NCI-H2081 (cell line): Measurements from ENCODE around the gene ACBD4.
"Not testable (repeated sequence)": the region's sequence is repeated elsewhere in the genome, so short reads cannot be mapped to it uniquely, and the experiment has no call there.

Source experiments
- DNase-seq, 2 experiments: peaks; one replicate each; lab custom pipeline; 2025; lab: John Stamatoyannopoulos, UW

ACBD4 gene

DNA sequence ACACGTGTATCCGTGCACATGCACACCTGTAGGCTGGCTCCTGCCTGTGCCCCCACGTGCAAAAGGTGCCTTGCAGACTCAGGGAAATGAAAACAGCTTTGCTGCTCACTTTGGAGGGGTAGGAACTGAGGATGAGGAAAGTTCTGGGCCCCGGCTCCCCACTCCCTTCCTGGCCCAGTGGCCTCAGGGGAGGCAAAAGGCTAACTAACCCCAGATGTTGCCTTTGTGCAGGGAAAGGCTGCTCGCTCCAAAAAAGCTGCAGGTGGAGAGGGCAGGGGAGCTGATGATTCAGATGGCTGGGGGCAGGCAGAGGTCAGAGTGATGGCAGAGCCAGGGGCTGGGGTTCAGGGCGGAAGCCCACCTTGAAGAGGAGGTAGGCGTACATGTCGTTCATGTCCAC lies 15.5 kb upstream of the ACBD4 start:
- no peak for DNase-seq

DNA sequence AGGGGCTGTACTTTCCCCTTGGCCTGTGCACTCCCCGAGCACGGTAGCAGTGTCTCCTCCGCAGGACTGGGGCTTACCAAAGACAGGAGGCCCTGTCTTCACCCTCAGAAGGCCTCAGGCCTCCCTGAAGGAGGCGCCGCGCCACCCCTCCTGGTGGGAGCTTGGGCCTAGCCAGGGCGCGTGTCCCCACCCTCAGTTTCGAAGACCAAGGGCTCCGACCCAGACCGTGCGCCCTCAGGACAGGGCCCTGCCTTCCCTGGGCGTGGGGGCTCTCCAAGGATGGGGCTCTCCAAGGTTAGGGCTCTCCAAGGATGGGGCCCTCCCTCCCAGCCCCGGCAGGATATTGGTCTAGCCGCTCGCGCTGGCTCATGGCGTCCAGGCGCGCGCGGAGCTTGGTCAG lies 14.9 kb upstream of the ACBD4 start:
- DNase-seq, result no peak

DNA sequence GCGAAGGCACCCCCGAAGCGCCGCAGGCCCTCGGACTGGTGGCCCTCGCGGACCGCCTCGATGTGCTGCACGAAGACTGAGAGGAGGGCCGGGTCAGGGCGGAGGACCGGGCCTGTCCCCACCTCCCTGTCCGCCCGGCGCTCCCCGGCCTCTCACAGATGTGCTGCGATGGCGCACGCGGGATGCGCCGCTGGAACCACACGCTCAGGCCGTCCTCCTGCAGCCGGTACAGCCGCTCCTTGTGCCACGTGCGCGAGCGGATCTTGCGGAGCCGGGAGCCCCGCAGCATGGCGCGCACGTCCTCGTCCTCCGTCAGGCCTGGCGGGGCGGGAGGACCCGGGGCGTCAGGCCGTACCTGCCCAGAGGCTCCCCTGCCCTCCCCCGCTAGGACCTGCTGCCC lies 14.4 kb upstream of the ACBD4 start:
- DNase-seq, result no peak

- no peak for DNase-seq
Observed at GRCh38 chr17:45123076-45123770, 12.3 kb upstream of the ACBD4 start.

GRCh38 chr17:45123930-45124796 lies 11.3 kb upstream of the ACBD4 start:
- DNase-seq, result no peak

- not testable (repeated sequence) for DNase-seq
Observed at GRCh38 chr17:45124797-45125122, 10.7 kb upstream of the ACBD4 start.

DNA sequence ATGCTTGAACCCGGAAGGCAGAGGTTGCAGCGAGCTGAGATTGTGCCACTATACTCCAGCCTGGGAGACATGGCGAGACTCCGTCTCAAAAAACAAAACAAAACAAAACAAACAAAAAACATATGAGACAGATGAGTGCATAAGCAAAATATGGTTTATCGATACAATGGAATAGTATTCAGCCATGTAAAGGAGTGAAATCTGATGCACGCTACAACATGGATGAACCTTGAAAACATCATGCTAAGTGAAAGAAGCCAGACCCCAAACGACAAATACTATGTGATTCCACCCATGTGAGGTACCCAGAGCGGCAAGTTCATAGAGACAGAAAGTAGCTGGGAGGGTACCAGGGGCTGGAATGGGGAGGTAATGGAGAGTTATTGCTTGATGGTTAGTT lies 10.0 kb upstream of the ACBD4 start:
- no peak for DNase-seq

GRCh38 chr17:45127207-45127547 lies 8.3 kb upstream of the ACBD4 start:
- no peak for DNase-seq

GRCh38 chr17:45127548-45128300 lies 7.8 kb upstream of the ACBD4 start:
- DNase-seq, result no peak

DNA sequence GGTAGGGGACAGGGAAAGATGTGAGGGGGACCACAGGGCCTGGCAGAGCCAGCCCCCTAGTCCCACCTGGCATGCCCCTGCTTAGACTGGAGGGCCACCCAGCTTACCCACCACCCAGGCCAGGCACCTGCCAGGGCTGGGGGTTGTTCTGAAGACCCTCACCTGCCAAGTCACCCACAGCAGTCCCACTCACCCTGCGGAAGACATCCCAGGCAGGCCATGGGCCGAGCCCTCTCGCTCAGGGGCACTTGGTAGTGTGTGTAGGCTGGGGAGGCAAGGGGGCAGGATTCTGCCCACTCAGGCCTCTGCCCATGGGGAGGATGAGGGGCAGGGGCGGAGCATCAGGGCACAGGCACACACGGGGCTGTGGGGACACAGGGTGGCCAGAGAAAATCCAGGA lies 7.2 kb upstream of the ACBD4 start:
- no peak for DNase-seq

- no peak for DNase-seq
Observed at GRCh38 chr17:45128989-45129388, 6.5 kb upstream of the ACBD4 start.

DNA sequence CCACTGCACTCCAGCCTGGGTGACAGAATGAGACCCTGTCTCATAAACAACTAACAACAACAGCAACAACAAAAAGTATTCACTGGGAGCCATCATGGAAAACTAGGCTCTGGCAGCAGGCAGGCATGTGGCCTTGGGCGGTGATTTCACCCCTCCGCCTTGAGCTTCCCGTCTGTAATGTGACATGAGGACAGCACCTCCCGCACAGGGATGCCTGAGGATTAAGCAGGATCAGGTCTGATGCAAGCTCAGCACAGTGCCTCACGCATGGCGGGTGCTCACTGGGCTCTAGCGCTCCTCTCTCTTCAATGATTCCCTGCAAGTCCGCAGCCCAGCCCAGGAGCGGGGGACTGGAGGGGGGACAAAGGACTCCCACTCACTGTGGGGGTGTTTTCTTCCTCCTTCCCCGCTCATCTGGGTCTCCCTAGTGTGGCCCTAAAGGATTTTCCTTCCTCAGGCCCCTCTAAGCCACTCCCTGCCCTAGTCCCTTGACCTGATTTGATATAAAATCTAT lies 6.0 kb upstream of the ACBD4 start:
- DNase-seq, result no peak

DNA sequence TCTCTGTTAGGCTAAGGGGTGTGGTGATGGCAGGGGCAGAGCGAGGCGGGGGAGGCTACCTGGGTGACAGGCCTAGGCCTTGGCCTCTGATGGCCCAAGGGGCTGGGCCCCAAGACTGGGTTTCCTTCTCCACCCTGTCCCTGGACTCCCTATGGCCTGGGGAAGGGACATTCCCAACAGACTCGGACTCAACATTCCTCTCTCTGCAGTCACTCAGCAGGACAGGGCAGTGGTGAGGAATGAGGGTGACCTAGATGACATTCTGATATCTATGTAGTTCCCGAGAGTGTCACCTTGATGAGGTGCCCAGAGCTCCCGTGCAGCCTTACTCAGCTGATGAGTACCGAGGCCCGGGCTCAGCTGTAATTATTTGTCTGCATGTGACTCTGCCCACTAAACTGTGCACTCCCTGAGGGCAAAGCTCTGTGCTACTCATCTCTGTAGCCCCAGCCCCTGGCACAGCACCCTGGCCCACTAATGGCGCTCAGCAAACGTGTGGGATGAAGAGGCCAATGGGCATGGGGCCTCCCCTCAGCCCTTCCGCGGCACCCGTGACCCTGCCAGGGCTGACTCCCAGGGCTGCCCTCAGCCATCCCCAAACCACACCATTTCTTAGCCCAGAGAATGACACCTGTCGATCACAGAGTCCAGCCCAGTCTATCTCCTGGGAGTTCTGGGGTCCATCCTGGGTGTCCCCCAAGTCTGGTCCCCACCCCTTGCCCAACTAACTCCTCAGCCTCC lies 5.4 kb upstream of the ACBD4 start:
- no peak for DNase-seq

- no peak for DNase-seq
Observed at GRCh38 chr17:45130681-45131615, 4.5 kb upstream of the ACBD4 start.

- no peak for DNase-seq
Observed at GRCh38 chr17:45131616-45132319, 3.7 kb upstream of the ACBD4 start.

- no peak for DNase-seq
Observed at GRCh38 chr17:45132320-45132571, 3.2 kb upstream of the ACBD4 start, which contains the start of gene PLCD3. Gene PLCD3, minus strand, starts transcription at chr17:45132515. Its CDS starts 105 bp downstream, at chr17:45132410.

DNA sequence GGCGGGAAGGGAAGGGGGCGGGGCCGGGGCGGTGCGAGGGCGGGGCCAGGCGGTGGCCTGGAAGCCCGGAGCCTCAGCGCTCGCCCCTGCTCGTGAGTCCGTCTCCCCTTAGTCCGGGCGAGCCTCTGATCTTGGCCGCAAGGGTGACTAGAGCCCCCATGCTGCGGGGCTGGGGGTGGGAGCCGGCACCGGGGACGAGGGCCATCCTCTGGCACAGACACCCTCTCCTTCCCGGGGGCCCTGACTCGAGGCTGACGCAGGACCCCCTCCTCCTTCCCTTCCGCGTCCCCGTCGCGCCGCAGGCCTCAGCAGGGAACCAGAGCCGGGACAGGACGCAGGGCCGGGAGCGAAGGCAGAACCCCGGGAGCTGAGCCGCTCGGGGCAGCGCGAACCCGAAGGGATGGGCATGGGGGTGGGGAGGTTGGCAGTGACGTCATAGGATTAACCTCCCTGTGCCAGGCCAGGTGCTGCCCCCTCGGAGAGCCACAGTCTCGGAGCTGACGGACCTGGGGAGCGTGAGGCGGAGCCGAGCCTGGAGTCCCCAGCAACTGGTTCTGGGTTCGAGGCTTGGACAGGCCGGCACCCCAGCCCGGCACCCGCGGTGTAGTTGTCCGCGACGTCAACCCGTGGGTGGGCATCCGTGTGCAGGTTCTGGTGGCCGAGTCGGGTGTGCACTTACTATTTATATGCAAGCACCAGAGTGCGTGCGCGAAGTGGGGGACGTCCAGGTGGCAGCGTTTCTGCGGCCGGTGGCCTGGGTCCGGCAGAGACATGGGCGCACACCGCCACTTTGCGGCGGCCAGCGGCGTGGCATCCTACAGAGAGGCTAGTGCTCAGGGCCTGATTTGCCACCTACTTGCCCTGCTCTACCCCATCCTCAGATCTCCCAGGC lies 2.7 kb upstream of the ACBD4 start:
- DNase-seq, result peak; percentile 66 to 75

- DNase-seq, result no peak
Observed at GRCh38 chr17:45135978-45136791, 698 bp downstream of the ACBD4 start.
